IMR-90 (cell line): ENCODE results near the gene NUP58. TPM values are rescaled to one million over a fixed set of nuclear protein-coding genes. Genes with fewer than 3 reads are reported as not detected.

Source experiments
- ATAC-seq: fragments of 200-7000 bp; cut with Tn5 transposase; 2 replicates; pipeline ENCODE4 v1.9.1; 2020; ENCODE audit warnings: low read depth, mild to moderate bottlenecking, moderate library complexity
- BruUV-seq: library from RNA; stranded (reverse); fragments of 400-500 nt; replicated peaks from 2 replicates; lab custom pipeline; 2021; lab: Mats Ljungman, UMichigan
- CTCF ChIA-PET: fragments of 300-600 bp; formaldehyde crosslinking; extraction: SDS; loops from one replicate; lab custom pipeline; 2021; ENCODE audit warnings: antibody characterized with exemption; lab: Yijun Ruan, JAX
- POLR2A ChIA-PET: fragments of 300-600 bp; sonication (Branson Sonifier 250); formaldehyde crosslinking; loops from one replicate; lab custom pipeline; 2022; ENCODE audit warnings: antibody characterized with exemption; ENCODE audit not compliant: unreplicated experiment; lab: Charles Lee
- DNase-seq: peaks from one replicate; pipeline ENCODE4 v3.0.0; 2013
- H2AFZ ChIP-seq: replicated peaks from 2 replicates; pipeline ENCODE3; 2013; ENCODE audit warnings: low read length, mild to moderate bottlenecking; ENCODE audit not compliant: poor library complexity
- H2AK5ac ChIP-seq: 2 replicates; pipeline ENCODE4 v1.6.1; 2013; ENCODE audit warnings: low read depth, low read length, inconsistent platforms
- H2AK9ac ChIP-seq: replicated peaks from 2 replicates; pipeline ENCODE3; 2013; ENCODE audit warnings: mild to moderate bottlenecking, low read depth, low read length, moderate library complexity; ENCODE audit not compliant: poor library complexity
- H2BK120ac ChIP-seq: 2 replicates; pipeline ENCODE4 v1.6.1; 2013; ENCODE audit warnings: low read depth, low read length, inconsistent platforms
- H2BK15ac ChIP-seq: 3 replicates; pipeline ENCODE4 v1.6.1; 2013; ENCODE audit warnings: low read depth, low read length, inconsistent platforms
- H2BK20ac ChIP-seq: 2 replicates; pipeline ENCODE4 v1.6.1; 2013; ENCODE audit warnings: low read depth, mild to moderate bottlenecking, inconsistent platforms, low read length, moderate library complexity
- H2BK5ac ChIP-seq: 2 replicates; pipeline ENCODE4 v1.6.1; 2013; ENCODE audit warnings: mild to moderate bottlenecking, low read depth, low read length, inconsistent platforms; ENCODE audit not compliant: poor library complexity, severe bottlenecking
- H3K14ac ChIP-seq: replicated peaks from 2 replicates; pipeline ENCODE4 v1.6.1; 2013; ENCODE audit warnings: low read depth, low read length, inconsistent platforms
- H3K18ac ChIP-seq: 2 replicates; pipeline ENCODE4 v1.6.1; 2013; ENCODE audit warnings: low read depth, low read length, control low read depth
- H3K23ac ChIP-seq: 2 replicates; pipeline ENCODE4 v1.6.1; 2013; ENCODE audit warnings: low read depth, low read length, inconsistent platforms
- H3K27ac ChIP-seq: 2 replicates; pipeline ENCODE4 v1.5.1; 2013; ENCODE audit warnings: mild to moderate bottlenecking, control low read depth, low read length; ENCODE audit not compliant: insufficient read depth
- H3K27me3 ChIP-seq: 2 replicates; pipeline ENCODE4 v1.6.1; 2013; ENCODE audit warnings: low read length; ENCODE audit not compliant: control insufficient read depth, insufficient read depth
- H3K36me3 ChIP-seq: 2 replicates; pipeline ENCODE4 v1.6.1; 2013; ENCODE audit warnings: low read length, mixed read lengths; ENCODE audit not compliant: control insufficient read depth, insufficient read depth
- H3K4ac ChIP-seq: 2 replicates; pipeline ENCODE4 v1.6.1; 2013; ENCODE audit warnings: low read depth, low read length, inconsistent platforms
- H3K4me1 ChIP-seq: 2 replicates; pipeline ENCODE4 v1.6.1; 2013; ENCODE audit warnings: low read length, mixed read lengths; ENCODE audit not compliant: control insufficient read depth, insufficient read depth
- H3K4me2 ChIP-seq: 2 replicates; pipeline ENCODE4 v1.6.1; 2013; ENCODE audit warnings: low read depth, mild to moderate bottlenecking, control low read depth, low read length, moderate library complexity
- H3K4me3 ChIP-seq: 2 replicates; pipeline ENCODE4 v1.5.1; 2013; ENCODE audit warnings: low read depth, mild to moderate bottlenecking, control low read depth, low read length, moderate library complexity; ENCODE audit not compliant: insufficient read depth
- H3K56ac ChIP-seq: 2 replicates; pipeline ENCODE4 v1.6.1; 2013; ENCODE audit warnings: low read length, inconsistent platforms; ENCODE audit not compliant: insufficient read depth; ENCODE audit errors: extremely low read depth
- H3K79me1 ChIP-seq, 2 experiments: 2 replicates each; pipeline ENCODE4 v1.6.1; 2013; ENCODE audit warnings: low read length in 2 of 2, inconsistent platforms in 1 of 2, low read depth in 1 of 2
- H3K9ac ChIP-seq: 2 replicates; pipeline ENCODE4 v1.6.1; 2013; ENCODE audit warnings: low read depth, low read length, control low read depth
- H3K9me1 ChIP-seq: 2 replicates; pipeline ENCODE4 v1.6.1; 2013; ENCODE audit warnings: low read length, inconsistent platforms; ENCODE audit not compliant: insufficient read depth
- H3K9me3 ChIP-seq: 2 replicates; pipeline ENCODE4 v1.6.1; 2013; ENCODE audit warnings: low read length; ENCODE audit not compliant: control insufficient read depth, insufficient read depth
- H4K20me1 ChIP-seq: 2 replicates; pipeline ENCODE4 v1.6.1; 2013; ENCODE audit warnings: low read length, inconsistent platforms; ENCODE audit not compliant: insufficient read depth
- H4K5ac ChIP-seq: 2 replicates; pipeline ENCODE4 v1.6.1; 2013; ENCODE audit warnings: mild to moderate bottlenecking, low read depth, low read length, control low read depth
- H4K8ac ChIP-seq, 2 experiments: 2 replicates each; pipeline ENCODE4 v1.6.1; 2013; ENCODE audit warnings: low read depth in 2 of 2, low read length in 2 of 2, control low read depth in 1 of 2, inconsistent platforms in 1 of 2
- H4K91ac ChIP-seq: 2 replicates; pipeline ENCODE4 v1.6.1; 2013; ENCODE audit warnings: low read depth, low read length, inconsistent platforms; ENCODE audit not compliant: insufficient read depth
- CEBPB ChIP-seq: IDR thresholded peaks from 2 replicates; pipeline ENCODE4 v1.6.1; 2012; ENCODE audit warnings: low read depth, low read length, improper control_type of control experiment
- ELK1 ChIP-seq: fragments of 150-350 bp; IDR thresholded peaks from 2 replicates; pipeline ENCODE4 v1.6.1; 2016; ENCODE audit warnings: low read depth, mild to moderate bottlenecking, low read length, moderate library complexity, borderline replicate concordance
- FOS ChIP-seq: fragments of 150-350 bp; IDR thresholded peaks from 2 replicates; pipeline ENCODE4 v1.6.1; 2016; ENCODE audit warnings: low read depth, low read length
- MAFK ChIP-seq: IDR thresholded peaks from 2 replicates; pipeline ENCODE4 v1.6.1; 2012; ENCODE audit warnings: low read depth, low read length, improper control_type of control experiment
- MXI1 ChIP-seq: IDR thresholded peaks from 2 replicates; pipeline ENCODE4 v1.6.1; 2012; ENCODE audit warnings: low read depth, mild to moderate bottlenecking, low read length, moderate library complexity, borderline replicate concordance
- NFE2L2 ChIP-seq: fragments of 150-350 bp; IDR thresholded peaks from 2 replicates; pipeline ENCODE4 v1.6.1; 2016; ENCODE audit warnings: low read depth, mild to moderate bottlenecking, low read length
- POLR2A ChIP-seq: IDR thresholded peaks from 2 replicates; pipeline ENCODE4 v1.6.1; 2012; ENCODE audit warnings: mild to moderate bottlenecking, low read depth, low read length
- USF2 ChIP-seq: fragments of 150-350 bp; IDR thresholded peaks from 2 replicates; pipeline ENCODE4 v1.6.1; 2017; ENCODE audit warnings: mild to moderate bottlenecking, antibody characterized with exemption, low read length, low read depth
- WGBS, 2 experiments: methylation state at CpG; one replicate each; pipeline versions ENCODE4 v1.1.5 to v1.1.7; 2013; ENCODE audit warnings: missing lambda C conversion rate in 2 of 2; ENCODE audit not compliant: insufficient read length in 1 of 2; ENCODE audit errors: extremely low coverage in 2 of 2; 5-methylcytosine and 5-hydroxymethylcytosine counted together
- dilution Hi-C: fragments of 300-500 bp; cut with HindIII; formaldehyde crosslinking; loops from one replicate; pipeline ENCODE4 v1.14.3; 2018; ENCODE audit warnings: low sequenced_read_pairs; ENCODE audit not compliant: unreplicated experiment
- in situ Hi-C: fragments of 300-500 bp; cut with MboI; formaldehyde crosslinking; loops from 3 replicates; pipeline ENCODE4 v1.14.3; 2019; ENCODE audit warnings: low sequenced_read_pairs, inconsistent platforms, mixed read lengths
- intact Hi-C: fragments of 100-400 bp; cut with micrococcal nuclease; formaldehyde crosslinking; loops from 2 replicates; pipeline ENCODE4 v1.10.0; 2022
- polyA plus RNA-seq, 3 experiments: library from polyadenylated mRNA; depleted of rRNA; stranded (reverse); fragments of >200 nt; gene quantifications; 2 replicates each; pipeline ENCODE4 v1.2.3, GENCODE V29; 2012; ENCODE audit warnings: low replicate concordance in 1 of 3
- total RNA-seq: library from RNA; depleted of rRNA; stranded (reverse); fragments of >200 nt; gene quantifications from 2 replicates; pipeline ENCODE4 v1.2.3, GENCODE V29; 2012

The NUP58 gene
- total and polyA plus RNA-seq, 2 of the 4 experiments (the other 2 are of a cell fraction), result 29.7 to 50.7 TPM

GRCh38 chr13:25371158-25371874, 69.9 kb downstream of the NUP58 start:
- POLR2A ChIA-PET, result no interaction called here

More at GRCh38 chr13:25371158-25371874, 69.9 kb downstream of the NUP58 start:
- no peak overlapping the region for H2BK15ac ChIP-seq
- no peaks in the 10 kb centered on the region for H3K9me3 ChIP-seq
- no peaks in the 10 kb centered on the region for H3K9me1 ChIP-seq
- H2BK120ac ChIP-seq, result no peak overlapping the region
- DNase-seq (no peak), ATAC-seq (no peak)
- intact Hi-C loops (no loop called here), dilution Hi-C loops (no loop called here), in situ Hi-C loops (loop anchor here (10.0 kb wide), 1 partner anchor 137 kb away; no protein-coding TSS in a partner anchor)
- H3K4ac ChIP-seq, result no peak overlapping the region
- peak overlapping the region; percentile 45 for H3K4me3 ChIP-seq
- H2BK20ac ChIP-seq, result no peak overlapping the region
- no peak overlapping the region for H3K9ac ChIP-seq
- H4K5ac ChIP-seq, result no peak overlapping the region
- no peak overlapping the region for H4K91ac ChIP-seq
- peaks cover 57% of the 10 kb centered on the region for H3K27me3 ChIP-seq
- no peak overlapping the region for H3K18ac ChIP-seq
- H3K79me1 ChIP-seq, result no peaks in the 10 kb centered on the region
- BruUV-seq, result no TSS peak
- WGBS, 2 experiments, result 71% methylated on average over 4 of the region's 20 CpGs; no CpG with 5 or more reads in 1 of the 2 experiments
- TF ChIP-seq MAFK (no peak), USF2 (no peak), FOS (no peak), MXI1 (no peak), POLR2A (no peak), CEBPB (no peak), ELK1 (no peak), NFE2L2 (no peak)
- H4K8ac ChIP-seq, result no peak overlapping the region
- no peak overlapping the region for H3K56ac ChIP-seq
- H2BK5ac ChIP-seq, result no peak overlapping the region
- H3K4me1 ChIP-seq, result no peaks in the 10 kb centered on the region
- H2AK9ac ChIP-seq, result no peak overlapping the region
- no peak overlapping the region for H3K27ac ChIP-seq
- H2AFZ ChIP-seq, result peak overlapping the region; percentile 77
- no peak overlapping the region for H3K14ac ChIP-seq
- peak overlapping the region; percentile 47; the same call in 1 of the 2 replicates for H3K4me2 ChIP-seq
- H3K23ac ChIP-seq, result no peak overlapping the region; the same call in 1 of the 2 replicates
- no peaks in the 10 kb centered on the region for H4K20me1 ChIP-seq
- H3K36me3 ChIP-seq, result no peaks in the 10 kb centered on the region
- H2AK5ac ChIP-seq, result no peak overlapping the region
- CTCF ChIA-PET, result interaction anchor here (0.7 kb wide), 1 partner anchor 19 kb away, joined by 3 read pairs; no protein-coding TSS in a partner anchor
